Tibial nerve (tissue), 3 donors: Measurements from ENCODE around the gene RASAL1.

Source experiments
- POLR2A ChIP-seq, 2 donors: fragments of 450-650 bp; IDR thresholded peaks; one replicate each; pipeline ENCODE4 v1.6.1; 2017; ENCODE audit warnings: antibody characterized with exemption in 2 of 2, mild to moderate bottlenecking in 2 of 2, moderate library complexity in 2 of 2
- TF ChIP-seq, protein P1 (sequence below), 5 experiments: fragments of 200-600 bp in 3 of 5; fragments of 450-650 bp in 2 of 5; sonication (generic) in 3 of 5; IDR thresholded peaks; one replicate each; pipeline ENCODE4 v1.5.1; 2016 to 2019; ENCODE audit warnings: antibody characterized with exemption in 5 of 5, mild to moderate bottlenecking in 3 of 5, moderate library complexity in 2 of 5

DNA sequence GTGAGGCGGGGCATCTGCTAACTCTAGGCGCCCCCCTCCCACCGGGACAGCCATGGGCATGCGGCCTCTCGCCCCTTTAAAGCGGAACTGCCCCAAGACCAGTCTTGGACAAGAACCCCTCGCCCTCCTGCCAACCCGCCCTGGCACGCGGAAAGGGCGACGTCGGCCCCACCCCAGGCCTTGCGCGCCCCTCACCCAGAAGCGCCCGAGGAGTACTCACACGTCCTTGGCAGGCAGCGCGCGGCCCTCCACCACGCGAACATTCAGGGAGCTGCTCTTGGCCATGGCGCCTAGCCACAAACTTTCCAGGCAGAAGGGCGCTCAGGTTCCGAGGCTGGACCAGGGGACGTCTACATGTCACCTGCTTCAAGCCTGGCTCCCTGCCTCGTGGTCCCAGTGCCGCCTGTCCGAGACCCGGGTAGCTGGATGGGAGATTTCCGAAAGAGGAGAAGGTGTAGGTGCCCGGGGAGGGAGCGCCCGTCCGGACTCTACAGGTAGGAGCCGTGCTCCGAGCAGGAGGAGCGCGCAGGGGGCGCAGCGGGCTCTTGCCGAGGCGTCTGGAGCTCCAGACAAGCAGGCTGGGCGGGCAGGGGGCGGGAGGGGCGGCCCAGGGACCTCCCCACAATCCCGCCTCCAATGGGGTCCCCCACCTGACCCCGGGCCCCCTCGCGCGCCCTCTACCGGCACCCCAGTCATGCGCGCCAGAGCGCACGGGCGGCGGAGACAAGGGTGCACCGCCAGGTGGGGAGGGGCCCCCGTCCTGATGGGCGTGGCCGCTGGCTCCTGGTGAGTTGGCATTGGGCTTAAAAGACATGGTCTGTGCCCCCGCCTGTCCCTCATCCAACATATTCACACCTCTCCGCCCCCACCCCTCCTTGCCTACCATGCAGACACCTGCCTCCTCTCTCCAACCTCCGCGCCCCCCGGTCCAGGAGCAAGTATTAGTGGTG, at the start of gene RASAL1:
- TF ChIP-seq, protein P1, sequence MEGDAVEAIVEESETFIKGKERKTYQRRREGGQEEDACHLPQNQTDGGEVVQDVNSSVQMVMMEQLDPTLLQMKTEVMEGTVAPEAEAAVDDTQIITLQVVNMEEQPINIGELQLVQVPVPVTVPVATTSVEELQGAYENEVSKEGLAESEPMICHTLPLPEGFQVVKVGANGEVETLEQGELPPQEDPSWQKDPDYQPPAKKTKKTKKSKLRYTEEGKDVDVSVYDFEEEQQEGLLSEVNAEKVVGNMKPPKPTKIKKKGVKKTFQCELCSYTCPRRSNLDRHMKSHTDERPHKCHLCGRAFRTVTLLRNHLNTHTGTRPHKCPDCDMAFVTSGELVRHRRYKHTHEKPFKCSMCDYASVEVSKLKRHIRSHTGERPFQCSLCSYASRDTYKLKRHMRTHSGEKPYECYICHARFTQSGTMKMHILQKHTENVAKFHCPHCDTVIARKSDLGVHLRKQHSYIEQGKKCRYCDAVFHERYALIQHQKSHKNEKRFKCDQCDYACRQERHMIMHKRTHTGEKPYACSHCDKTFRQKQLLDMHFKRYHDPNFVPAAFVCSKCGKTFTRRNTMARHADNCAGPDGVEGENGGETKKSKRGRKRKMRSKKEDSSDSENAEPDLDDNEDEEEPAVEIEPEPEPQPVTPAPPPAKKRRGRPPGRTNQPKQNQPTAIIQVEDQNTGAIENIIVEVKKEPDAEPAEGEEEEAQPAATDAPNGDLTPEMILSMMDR (IDR thresholded peaks at IDR 0.05), result peak in 4 of 5 experiments; percentile 9 to 50 (median 30)
- TF ChIP-seq POLR2A (IDR thresholded peaks at IDR 0.05), result no peak
